HG02884 (cell line): ENCODE measurements around the gene C3orf20.
"Not testable (repeated sequence)": the region's sequence is repeated elsewhere in the genome, so short reads cannot be mapped to it uniquely, and the experiment has no call there.

ENCODE experiments used
- ATAC-seq: cut with Tn5 transposase; IDR thresholded peaks from one replicate; pipeline ENCODE4 v1.9.1; 2021; ENCODE audit warnings: mild to moderate bottlenecking, moderate library complexity; ENCODE audit not compliant: unreplicated experiment

C3orf20 gene

DNA sequence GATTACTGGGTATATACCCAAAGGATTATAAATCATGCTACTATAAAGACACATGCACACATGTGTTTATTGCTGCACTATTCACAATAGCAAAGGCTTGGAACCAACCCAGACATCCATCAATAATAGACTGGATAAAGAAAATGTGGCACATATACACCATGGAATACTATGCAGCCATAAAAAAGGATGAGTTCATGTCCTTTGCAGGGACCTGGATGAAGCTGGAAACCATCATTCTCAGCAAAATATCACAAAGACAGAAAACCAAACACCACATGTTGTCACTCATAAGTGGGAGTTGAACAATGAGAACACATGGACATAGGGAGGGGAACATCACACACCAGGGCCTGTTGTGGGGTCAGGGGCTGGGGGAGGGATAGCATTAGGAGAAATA lies 78.0 kb downstream of the C3orf20 start:
- ATAC-seq, result not testable (repeated sequence)

DNA sequence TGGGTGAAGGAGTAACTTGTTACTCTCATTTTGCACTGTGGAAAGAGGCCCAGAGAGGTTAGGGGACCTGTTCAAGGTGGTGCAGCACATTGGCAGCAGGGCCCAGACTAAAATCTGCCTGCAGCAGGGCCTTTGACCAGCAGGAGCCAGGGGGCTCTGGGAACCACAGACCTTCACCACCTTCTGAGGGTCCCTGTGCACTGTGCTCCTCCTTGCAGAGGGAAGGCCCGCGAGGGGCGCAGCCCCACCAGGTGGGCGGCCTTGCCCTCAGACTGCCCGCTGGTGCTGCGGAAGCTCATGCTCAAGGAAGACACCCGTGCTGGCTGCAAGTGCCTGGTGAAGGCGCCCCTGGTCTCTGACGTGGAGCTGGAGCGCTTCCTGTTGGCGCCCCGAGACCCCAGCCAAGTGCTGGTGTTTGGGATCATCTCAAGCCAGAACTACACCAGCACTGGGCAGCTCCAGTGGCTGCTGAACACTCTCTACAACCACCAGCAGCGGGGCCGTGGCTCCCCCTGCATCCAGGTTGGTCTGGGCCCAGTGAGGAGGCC lies 82.3 kb downstream of the C3orf20 start:
- no peak for ATAC-seq

- ATAC-seq, result no peak
These were observed 83.4 kb downstream of the C3orf20 start for GRCh38 chr3:14758297-14758696.

DNA sequence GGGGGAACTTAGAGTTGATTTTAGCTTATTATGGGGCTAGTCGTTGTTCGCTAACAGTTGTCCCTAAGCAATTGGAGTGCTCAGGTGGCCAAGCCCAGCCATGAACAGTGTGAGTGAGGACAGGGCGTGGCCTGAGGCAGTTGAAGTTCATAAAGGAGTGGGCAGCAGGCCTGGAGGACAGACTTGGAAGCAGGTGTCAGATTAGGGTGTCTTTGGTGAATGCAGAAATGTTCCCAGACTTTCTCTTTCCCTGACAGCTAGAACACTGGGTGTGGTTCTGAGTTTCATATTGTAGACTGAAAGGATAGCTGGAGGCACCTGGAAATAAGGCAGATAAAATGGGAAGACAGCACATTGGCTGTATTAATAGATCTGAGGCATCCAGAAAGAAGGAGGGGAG lies 84.0 kb downstream of the C3orf20 start:
- ATAC-seq, result no peak

GRCh38 chr3:14760185-14760584 lies 85.2 kb downstream of the C3orf20 start:
- ATAC-seq, result no peak

- no peak for ATAC-seq
These were observed 86.3 kb downstream of the C3orf20 start for GRCh38 chr3:14761121-14761672.

DNA sequence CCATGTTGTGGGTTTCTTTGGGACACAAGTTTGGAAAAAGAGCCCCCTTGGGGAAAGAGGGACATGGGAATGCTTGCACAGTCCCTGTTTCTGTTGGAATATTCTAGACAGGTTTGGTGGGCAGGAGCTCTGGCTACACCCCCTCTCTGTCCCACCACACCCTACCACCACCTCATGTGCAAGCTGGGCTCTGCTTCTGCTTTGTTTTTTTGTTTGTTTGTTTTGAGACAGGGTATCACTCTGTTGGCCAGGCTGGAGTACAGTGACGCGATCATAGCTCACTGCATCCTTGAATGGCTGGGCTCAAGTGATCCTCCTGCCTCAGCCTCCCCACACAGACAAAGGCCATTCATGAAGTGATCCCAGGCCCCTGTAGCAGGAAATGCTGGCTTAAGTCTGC lies 86.9 kb downstream of the C3orf20 start:
- no peak for ATAC-seq

DNA sequence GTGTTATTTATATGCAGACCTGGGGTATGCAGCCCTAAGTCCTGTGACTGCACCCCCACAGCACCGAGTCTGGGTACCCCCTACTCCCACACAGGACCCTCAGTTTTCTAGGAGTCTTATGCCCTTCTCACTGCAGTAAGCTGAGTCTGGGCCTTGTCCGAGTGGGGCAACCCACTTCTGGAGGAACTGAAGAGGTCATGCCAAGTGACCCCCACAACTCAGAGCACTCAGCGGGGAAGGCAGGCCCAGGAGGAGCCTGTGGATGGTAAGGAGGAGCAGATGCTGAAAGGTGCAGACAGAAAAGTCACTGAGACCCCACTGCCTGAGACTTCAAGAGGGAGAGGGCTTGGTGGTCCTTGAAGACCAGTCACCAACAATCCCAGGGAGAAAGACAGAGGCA lies 87.8 kb downstream of the C3orf20 start:
- no peak for ATAC-seq

DNA sequence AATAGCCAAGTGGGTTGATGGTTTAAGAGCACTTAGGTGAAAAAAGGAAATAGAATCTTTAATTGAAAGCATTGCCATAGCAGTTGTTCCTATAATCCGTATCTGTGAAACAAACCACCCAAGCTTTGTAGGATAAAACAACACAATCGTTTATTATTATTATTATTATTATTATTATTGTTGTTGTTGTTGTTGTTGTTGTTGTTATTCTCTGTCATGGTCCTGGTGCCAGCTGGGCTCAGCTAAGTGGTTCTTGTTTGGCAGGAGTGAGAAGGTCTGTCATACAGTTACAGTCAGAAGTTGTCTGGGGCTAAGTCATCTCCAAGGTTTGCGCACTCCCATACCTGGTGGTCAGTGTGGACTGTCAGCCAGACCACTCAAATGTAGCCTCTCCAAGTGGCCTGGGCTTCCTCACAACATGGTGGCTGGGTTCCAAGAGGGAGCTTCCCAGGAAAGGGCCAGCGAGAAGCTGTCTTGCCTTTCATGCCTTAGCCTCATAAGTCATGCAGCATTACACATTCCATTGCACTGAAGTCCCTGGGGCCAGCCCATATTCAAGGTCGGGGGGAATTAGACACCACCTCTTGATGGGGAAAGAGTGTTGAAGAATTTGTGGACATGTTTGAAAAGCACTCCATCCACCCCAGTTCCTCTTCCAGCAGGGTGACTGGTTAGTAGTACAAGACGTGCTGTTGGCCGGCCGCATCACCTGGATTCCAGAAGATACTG lies 89.6 kb downstream of the C3orf20 start:
- no peak for ATAC-seq

DNA sequence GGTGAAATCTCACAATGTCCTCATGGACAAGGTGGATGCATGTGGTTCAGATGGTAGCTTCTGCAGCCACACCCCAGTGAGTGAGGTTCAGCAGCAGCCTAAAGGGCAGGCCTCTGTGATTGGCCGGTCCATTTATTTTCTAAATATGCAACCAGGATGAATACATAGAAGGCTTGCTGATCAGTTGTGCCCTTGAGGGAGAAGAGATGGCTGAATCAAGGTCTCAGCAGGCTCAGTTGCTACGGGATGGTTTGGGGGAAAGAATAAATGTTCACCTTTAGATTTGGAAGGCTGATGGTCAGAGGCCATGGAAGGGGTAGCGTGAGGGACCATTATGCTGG lies 90.1 kb downstream of the C3orf20 start:
- no peak for ATAC-seq

DNA sequence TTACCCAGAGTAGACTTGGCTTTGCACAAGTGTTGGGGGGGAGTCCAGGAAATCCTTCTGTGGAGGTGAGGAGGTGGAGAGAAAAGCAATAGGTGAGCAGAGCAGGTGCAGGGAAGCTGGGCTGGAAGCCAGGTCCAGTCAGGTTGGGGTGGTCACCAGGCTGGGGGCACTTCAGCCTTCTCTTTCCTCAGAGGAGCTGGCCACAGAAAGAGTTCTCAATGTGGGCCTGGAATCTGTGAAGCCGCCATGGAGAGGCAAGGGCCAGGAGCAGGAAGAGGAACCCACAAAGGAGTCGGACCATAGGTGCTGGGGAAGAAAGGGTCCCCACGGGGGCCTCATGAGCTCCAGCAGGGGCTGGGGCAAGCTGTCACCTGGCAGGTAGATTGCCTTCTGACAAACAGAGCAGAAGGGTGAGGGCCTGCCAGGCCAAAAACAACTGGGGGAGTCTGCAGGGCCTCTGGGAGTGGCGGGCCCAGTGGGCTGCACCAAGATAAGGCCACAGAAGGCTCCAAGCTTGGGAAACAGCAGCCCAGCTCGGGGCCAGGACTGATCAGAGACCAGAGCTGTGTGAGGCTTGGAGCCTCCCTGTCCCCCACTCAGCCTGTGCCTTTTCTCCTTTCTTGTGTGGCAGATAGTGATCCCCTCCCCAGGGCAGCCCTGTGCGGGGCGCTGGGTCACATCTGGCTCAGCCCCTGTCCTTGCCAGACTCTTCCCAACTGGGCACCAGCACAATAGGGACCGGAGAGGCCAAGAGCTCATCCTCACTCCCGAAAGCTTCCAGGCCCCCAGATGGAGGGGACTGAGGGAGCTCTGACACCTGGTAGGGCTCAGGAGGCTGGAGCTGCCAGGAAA lies 90.9 kb downstream of the C3orf20 start:
- ATAC-seq, result no peak

DNA sequence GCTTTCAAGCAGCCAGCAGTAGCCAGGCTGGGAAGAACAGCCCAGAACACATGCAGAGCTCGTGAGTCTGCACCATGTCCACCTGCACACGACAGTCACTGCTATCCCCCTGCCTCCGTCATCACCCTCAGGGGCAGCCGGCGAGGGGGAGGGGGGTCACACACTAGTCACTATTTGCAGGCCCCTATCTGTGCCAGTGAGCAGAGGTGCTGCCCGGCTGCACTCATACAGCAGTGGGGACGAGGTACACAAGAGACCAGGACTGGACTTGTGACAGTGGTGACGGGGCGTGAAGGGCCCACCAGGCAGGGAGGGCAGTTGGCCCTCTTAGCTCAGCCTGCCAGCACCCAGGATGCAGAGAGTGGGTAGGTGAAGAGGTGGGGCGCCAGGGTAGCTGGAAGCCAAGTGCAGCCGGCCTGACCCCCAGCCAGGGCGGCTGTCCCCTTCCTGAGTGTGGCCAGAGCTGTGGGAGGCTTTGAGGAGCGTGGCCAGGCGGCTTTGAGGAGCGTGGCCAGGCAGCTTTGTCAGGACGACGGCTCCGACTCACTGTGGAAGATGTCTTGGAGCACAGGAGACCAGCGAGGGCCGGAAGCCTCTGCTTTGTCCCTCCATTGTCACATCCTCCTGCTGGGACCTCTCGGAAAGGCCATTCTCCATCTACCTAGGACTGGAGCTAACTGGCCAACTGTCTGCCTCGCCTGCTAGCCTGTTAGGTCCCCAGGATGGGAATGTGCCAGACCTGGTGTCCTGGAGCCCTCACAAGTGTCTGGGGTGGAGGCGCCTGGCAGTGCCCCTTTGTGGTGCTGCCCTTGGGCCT lies 91.7 kb downstream of the C3orf20 start:
- no peak for ATAC-seq

DNA sequence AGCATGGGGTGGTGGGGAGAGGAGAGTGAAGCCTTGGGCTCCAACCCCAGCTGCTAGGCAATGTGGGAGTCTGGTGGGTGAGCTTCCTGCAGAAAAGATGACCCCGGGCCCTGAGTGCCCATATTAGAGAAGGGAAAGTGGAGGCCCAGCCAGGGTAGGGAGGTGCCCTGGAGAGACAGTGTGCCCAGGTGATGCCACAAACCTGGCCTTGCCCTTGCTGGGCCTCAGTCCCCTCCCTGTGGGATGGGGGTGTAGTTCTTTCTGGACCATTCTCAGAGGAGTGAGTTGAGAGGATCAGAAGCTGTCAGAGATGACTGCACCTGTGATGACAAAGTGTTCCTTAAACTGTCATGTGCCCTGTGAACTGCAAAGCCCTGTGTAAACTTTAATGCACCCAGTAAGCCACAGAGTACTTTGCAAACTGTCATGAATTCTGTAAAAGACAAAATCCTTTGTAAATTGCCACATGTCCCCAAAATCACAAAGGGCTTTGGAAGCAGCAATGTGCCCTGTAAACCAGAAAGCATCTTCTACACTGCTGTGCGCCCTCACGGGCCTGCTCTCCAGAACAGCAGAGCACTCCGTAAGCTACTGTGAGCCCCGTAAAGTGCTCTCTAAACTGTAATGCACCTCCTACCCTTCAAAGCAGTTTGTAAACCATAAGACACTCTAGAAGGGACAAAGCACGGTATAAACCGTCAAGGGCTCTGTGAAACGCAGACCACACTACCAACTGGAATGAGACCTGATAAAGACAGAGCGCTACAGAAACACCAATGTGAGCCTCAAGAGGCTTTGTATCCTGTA lies 92.5 kb downstream of the C3orf20 start:
- no peak for ATAC-seq

- no peak for ATAC-seq
These were observed 93.3 kb downstream of the C3orf20 start for GRCh38 chr3:14768182-14768790.

DNA sequence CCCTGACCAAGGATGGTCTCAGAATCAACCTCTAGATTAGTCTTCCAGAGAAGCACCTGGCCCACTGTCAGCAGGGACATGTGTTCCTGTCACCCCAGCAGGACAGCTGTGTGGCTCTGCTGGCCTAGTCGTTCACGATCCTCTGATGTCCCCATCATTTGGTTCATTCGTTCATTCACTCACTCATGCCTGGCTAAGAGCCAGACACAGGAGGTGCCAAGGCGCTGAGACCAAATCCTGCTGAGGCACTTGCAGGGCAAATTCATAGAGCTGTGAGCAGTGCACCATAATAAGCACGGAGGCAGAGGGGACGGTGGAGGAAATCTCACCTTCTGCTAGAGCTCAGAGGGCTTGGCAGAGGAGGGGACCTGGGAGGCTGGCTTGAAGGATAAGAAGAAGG lies 93.9 kb downstream of the C3orf20 start:
- no peak for ATAC-seq

DNA sequence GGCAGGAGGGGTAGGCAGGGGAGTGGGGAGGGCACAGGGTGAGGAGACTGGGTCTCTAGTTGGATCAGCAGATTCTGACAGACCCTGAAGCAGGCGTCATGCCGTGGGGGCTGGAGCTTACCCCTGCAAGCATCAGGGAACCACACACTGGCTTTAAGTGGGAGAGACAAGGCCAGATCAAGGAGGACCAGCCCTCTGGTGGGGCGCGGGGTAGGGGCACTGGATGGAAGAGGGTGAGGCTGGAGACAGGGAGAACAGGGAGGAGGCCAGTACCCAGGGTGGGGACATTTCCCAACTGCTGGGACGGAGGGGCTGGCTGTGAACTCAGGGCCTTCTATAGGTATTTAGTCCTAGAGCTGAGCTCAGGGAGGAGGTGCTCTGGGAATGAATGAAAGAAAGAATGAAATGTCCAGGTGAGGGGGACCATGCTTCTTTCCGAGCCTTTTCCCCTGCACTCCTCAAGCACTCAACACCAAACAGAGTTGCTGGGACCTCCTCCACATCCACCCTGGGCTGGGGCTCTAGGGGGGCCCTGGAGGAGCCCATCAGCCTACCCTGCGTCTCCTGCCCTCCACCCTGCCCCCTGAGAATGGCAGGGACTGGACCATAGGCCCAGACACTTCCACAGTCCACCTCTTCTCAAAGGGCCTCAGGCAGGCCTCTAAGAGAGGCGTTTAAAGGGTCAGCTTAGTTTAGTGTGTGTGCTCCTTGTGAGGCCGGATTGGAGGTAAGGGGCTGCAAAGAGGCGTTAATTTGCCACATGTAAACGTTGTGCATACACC lies 94.8 kb downstream of the C3orf20 start:
- no peak for ATAC-seq

- ATAC-seq, result no peak
These were observed 95.7 kb downstream of the C3orf20 start for GRCh38 chr3:14770591-14770990.

GRCh38 chr3:14771593-14772497 lies 96.9 kb downstream of the C3orf20 start:
- no peak for ATAC-seq
